MM.1S (cell line): ENCODE measurements around the gene MRPS14.

Experiments
- DNase-seq: peaks from one replicate; pipeline ENCODE4 v3.0.0-alpha.2; 2015
- H2AFZ ChIP-seq: fragments of 300-600 bp; sonication (generic); 2 replicates; pipeline ENCODE4 v1.6.0; 2016; ENCODE audit warnings: antibody characterized with exemption, low read length
- H3F3A ChIP-seq: fragments of 300-600 bp; sonication (generic); 2 replicates; pipeline ENCODE4 v1.6.1; 2016; ENCODE audit warnings: mild to moderate bottlenecking, antibody characterized with exemption, low read length, moderate library complexity, mixed read lengths; ENCODE audit not compliant: insufficient read depth
- H3K27ac ChIP-seq: fragments of 300-600 bp; sonication (generic); 2 replicates; pipeline ENCODE4 v1.5.1; 2016; ENCODE audit warnings: mild to moderate bottlenecking, low read length
- H3K27me3 ChIP-seq: fragments of 300-600 bp; sonication (generic); replicated peaks from 2 replicates; pipeline ENCODE4 v1.6.0; 2016; ENCODE audit warnings: low read length; ENCODE audit not compliant: insufficient read depth
- H3K36me3 ChIP-seq: fragments of 300-600 bp; sonication (generic); replicated peaks from 2 replicates; pipeline ENCODE4 v1.6.1; 2016; ENCODE audit warnings: mild to moderate bottlenecking, low read length, mixed read lengths; ENCODE audit not compliant: insufficient read depth
- H3K4me1 ChIP-seq: fragments of 300-600 bp; sonication (generic); 2 replicates; pipeline ENCODE4 v1.6.1; 2016; ENCODE audit warnings: low read length, mixed read lengths
- H3K4me2 ChIP-seq: fragments of 300-600 bp; sonication (generic); 2 replicates; pipeline ENCODE4 v1.6.0; 2016; ENCODE audit warnings: low read depth, low read length
- H3K4me3 ChIP-seq: fragments of 300-600 bp; sonication (generic); 2 replicates; pipeline ENCODE4 v1.5.1; 2016; ENCODE audit warnings: low read length, mixed read lengths
- H3K79me2 ChIP-seq: fragments of 300-600 bp; sonication (generic); 2 replicates; pipeline ENCODE4 v1.6.1; 2016; ENCODE audit warnings: mixed run types, low read length, mixed read lengths
- H3K9ac ChIP-seq: fragments of 300-600 bp; sonication (generic); 2 replicates; pipeline ENCODE4 v1.6.1; 2016; ENCODE audit warnings: low read length, mixed read lengths
- H3K9me2 ChIP-seq: fragments of 300-600 bp; sonication (generic); replicated peaks from 2 replicates; pipeline ENCODE4 v1.6.1; 2016; ENCODE audit warnings: mild to moderate bottlenecking, low read length, mixed read lengths; ENCODE audit not compliant: insufficient read depth
- H3K9me3 ChIP-seq: fragments of 300-600 bp; sonication (generic); replicated peaks from 2 replicates; pipeline ENCODE4 v1.6.1; 2016; ENCODE audit warnings: mild to moderate bottlenecking, low read length, mixed read lengths; ENCODE audit not compliant: insufficient read depth
- H4K20me1 ChIP-seq: fragments of 300-600 bp; sonication (generic); 2 replicates; pipeline ENCODE4 v1.6.1; 2016; ENCODE audit warnings: mild to moderate bottlenecking, low read length, moderate library complexity, mixed read lengths; ENCODE audit not compliant: insufficient read depth
- EZH2 ChIP-seq: fragments of 300-600 bp; sonication (generic); optimal IDR thresholded peaks from 2 replicates; pipeline ENCODE3; 2017; ENCODE audit warnings: low read depth, mild to moderate bottlenecking, antibody characterized with exemption, low read length, mixed read lengths
- EZH2phosphoT487 ChIP-seq: fragments of 300-600 bp; sonication (generic); IDR thresholded peaks from 2 replicates; pipeline ENCODE4 v1.6.1; 2018; ENCODE audit warnings: antibody characterized with exemption, low read length
- TF ChIP-seq, protein P1 (sequence below): fragments of 300-600 bp; sonication (generic); IDR thresholded peaks from 2 replicates; pipeline ENCODE4 v1.5.1; 2016; ENCODE audit warnings: antibody characterized with exemption, low read length, mixed read lengths

Gene MRPS14

DNA sequence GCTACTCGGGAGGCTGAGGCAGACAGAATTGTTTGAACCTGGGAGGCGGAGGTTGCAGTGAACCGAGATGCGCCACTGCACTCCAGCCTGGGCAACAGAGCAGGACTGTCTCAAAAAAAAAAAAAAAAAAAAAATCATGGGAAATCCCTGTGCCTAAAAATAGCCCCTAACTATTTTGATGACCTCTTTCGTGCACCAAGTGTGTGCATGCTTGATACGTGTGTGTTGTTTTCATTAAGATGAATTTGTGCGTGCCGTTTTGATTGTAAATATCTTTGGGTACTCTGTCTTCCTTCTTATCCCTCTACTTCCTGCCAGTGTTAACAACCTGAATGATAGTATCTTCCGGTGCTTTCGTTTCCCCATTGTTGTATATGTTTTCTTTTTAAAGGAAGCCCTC is 13.7 kb downstream of the MRPS14 start:
- H4K20me1 ChIP-seq = peaks cover 17% of the 10 kb centered on the region; the same call in 1 of the 2 replicates
- peaks cover 61% of the 10 kb centered on the region for H3K36me3 ChIP-seq
- H2AFZ ChIP-seq = no peak overlapping the region
- peaks cover 18% of the 10 kb centered on the region for H3F3A ChIP-seq
- H3K4me3 ChIP-seq = no peak overlapping the region
- no peaks in the 10 kb centered on the region for H3K4me1 ChIP-seq
- H3K9me3 ChIP-seq = no peaks in the 10 kb centered on the region
- H3K27me3 ChIP-seq = no peaks in the 10 kb centered on the region
- H3K9me2 ChIP-seq = no peaks in the 10 kb centered on the region
- no peak overlapping the region for H3K27ac ChIP-seq
- H3K9ac ChIP-seq = no peak overlapping the region
- no peak for DNase-seq
- H3K4me2 ChIP-seq = no peak overlapping the region
- H3K79me2 ChIP-seq = peaks cover 82% of the 10 kb centered on the region
- TF ChIP-seq, protein P1, sequence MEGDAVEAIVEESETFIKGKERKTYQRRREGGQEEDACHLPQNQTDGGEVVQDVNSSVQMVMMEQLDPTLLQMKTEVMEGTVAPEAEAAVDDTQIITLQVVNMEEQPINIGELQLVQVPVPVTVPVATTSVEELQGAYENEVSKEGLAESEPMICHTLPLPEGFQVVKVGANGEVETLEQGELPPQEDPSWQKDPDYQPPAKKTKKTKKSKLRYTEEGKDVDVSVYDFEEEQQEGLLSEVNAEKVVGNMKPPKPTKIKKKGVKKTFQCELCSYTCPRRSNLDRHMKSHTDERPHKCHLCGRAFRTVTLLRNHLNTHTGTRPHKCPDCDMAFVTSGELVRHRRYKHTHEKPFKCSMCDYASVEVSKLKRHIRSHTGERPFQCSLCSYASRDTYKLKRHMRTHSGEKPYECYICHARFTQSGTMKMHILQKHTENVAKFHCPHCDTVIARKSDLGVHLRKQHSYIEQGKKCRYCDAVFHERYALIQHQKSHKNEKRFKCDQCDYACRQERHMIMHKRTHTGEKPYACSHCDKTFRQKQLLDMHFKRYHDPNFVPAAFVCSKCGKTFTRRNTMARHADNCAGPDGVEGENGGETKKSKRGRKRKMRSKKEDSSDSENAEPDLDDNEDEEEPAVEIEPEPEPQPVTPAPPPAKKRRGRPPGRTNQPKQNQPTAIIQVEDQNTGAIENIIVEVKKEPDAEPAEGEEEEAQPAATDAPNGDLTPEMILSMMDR = no peak
- no peak for TF ChIP-seq EZH2phosphoT487
- no peak for TF ChIP-seq EZH2

DNA sequence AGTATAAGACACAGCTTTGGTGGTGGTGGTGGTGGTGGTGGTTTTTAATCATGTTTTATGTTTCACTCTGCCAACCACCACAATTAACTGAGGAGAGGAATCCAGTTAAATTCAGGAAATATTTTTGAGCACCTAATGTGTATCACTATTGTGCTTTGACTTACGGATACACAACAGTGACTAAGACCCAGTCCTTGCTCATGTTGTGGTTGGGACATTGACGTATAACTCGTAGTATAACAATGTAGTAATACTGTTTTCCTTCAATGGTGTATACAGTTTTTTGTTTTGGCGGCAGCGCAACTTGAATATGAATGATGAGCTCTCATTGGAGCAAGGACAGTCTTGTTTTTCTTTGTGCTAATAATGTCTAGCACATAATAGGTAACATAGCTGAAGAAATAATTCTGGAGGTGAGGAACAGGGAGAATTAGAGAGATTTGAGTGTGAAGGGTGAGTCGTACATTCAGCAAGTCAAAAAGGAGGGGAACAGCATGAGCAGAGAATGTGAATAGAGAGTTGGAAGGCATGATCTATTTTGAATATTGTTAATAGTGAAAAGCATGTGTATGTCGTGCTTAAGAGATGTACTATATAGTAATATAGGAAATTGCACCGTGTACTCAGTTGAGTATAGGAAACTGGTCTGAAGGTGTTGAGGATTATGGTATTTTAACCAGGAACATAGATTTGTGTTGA is 18.0 kb downstream of the MRPS14 start:
- Histone ChIP-seq H4K20me1 (peaks cover 43% of the 10 kb centered on the region; the same call in 1 of the 2 replicates), H3K79me2 (peaks cover 99% of the 10 kb centered on the region), H2AFZ (no peak overlapping the region), H3K27me3 (no peaks in the 10 kb centered on the region), H3K36me3 (peaks cover 41% of the 10 kb centered on the region), H3K9me2 (no peaks in the 10 kb centered on the region), H3K9ac (no peak overlapping the region), H3K27ac (no peak overlapping the region), H3K4me2 (no peak overlapping the region), H3K4me1 (peaks cover 15% of the 10 kb centered on the region), H3K4me3 (no peak overlapping the region), H3F3A (peaks cover 9% of the 10 kb centered on the region), H3K9me3 (no peaks in the 10 kb centered on the region)
- DNase-seq = no peak
- TF ChIP-seq EZH2 (no peak), EZH2phosphoT487 (no peak)
- TF ChIP-seq, protein P1 = no peak

DNA sequence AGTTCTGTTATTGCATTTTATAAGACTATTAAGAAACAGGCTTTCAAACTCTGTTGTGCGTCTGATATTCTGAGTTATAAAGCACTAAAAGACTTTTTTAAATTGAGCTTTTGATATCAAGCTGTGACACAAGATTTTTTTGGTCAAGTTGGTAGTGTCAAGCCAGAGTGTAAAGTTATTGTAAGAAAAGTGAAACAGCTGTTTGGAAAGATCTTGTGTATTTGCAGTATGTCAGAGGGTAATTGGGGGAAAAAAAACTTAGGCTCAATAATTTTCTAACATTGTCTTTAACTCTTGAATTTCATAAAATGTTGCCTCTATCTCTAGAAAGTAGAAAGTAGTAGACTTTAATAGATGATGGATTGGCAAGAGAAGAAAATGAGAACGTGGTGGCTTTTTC is 19.7 kb downstream of the MRPS14 start:
- H3K9me3 ChIP-seq = no peaks in the 10 kb centered on the region
- no peak overlapping the region for H3K4me3 ChIP-seq
- peaks cover 18% of the 10 kb centered on the region for H3F3A ChIP-seq
- DNase-seq = no peak
- peaks cover 29% of the 10 kb centered on the region for H3K36me3 ChIP-seq
- H3K27ac ChIP-seq = no peak overlapping the region
- peaks cover 87% of the 10 kb centered on the region for H3K79me2 ChIP-seq
- H4K20me1 ChIP-seq = peaks cover 43% of the 10 kb centered on the region; the same call in 1 of the 2 replicates
- no peak overlapping the region for H3K4me2 ChIP-seq
- no peaks in the 10 kb centered on the region for H3K9me2 ChIP-seq
- H3K27me3 ChIP-seq = no peaks in the 10 kb centered on the region
- TF ChIP-seq EZH2phosphoT487 = no peak
- TF ChIP-seq EZH2 = no peak
- TF ChIP-seq, protein P1 = no peak
- no peak overlapping the region for H3K9ac ChIP-seq
- peaks cover 15% of the 10 kb centered on the region for H3K4me1 ChIP-seq
- no peak overlapping the region for H2AFZ ChIP-seq
